CD8-positive, alpha-beta memory T cell (primary cell): ENCODE results near the gene MLLT10. TPM values are rescaled to one million over a fixed set of nuclear protein-coding genes. Genes with fewer than 3 reads are reported as not detected.

ENCODE experiments used
- CTCF ChIA-PET: fragments of 350-600 bp; sonication (Branson Sonifier 250); formaldehyde crosslinking; loops from one replicate; lab custom pipeline; 2021; ENCODE audit warnings: antibody characterized with exemption; lab: Charles Lee
- POLR2A ChIA-PET: fragments of 350-600 bp; sonication (Branson Sonifier 250); formaldehyde crosslinking; loops from one replicate; lab custom pipeline; 2021; ENCODE audit warnings: antibody characterized with exemption; lab: Charles Lee
- DNase-seq, 5 donors: peaks; one replicate each; pipeline versions ENCODE4 v3.0.0 to v3.0.0-alpha.2; 2020 to 2022; ENCODE audit warnings: mixed read lengths in 1 of 5
- H3K27ac ChIP-seq: one replicate; pipeline ENCODE4 v1.7.0; 2013; ENCODE audit warnings: low read depth, mild to moderate bottlenecking, low read length, moderate library complexity
- H3K27me3 ChIP-seq: 2 replicates; pipeline ENCODE4 v1.7.0; 2013; ENCODE audit warnings: low read length, mild to moderate bottlenecking; ENCODE audit not compliant: insufficient read depth, poor library complexity, severe bottlenecking
- H3K36me3 ChIP-seq: 2 replicates; pipeline ENCODE4 v1.7.0; 2013; ENCODE audit warnings: mild to moderate bottlenecking, low read length, moderate library complexity; ENCODE audit not compliant: insufficient read depth
- H3K4me1 ChIP-seq: 2 replicates; pipeline ENCODE4 v1.7.0; 2013; ENCODE audit warnings: mild to moderate bottlenecking, low read length, moderate library complexity; ENCODE audit not compliant: insufficient read depth
- H3K4me3 ChIP-seq: 2 replicates; pipeline ENCODE4 v1.7.0; 2013; ENCODE audit warnings: mild to moderate bottlenecking, low read length
- H3K9me3 ChIP-seq: 2 replicates; pipeline ENCODE4 v1.7.0; 2013; ENCODE audit warnings: mild to moderate bottlenecking, low read length
- H3K27ac Mint-ChIP-seq, 8 donors: one replicate each; pipeline ENCODE4 v1.8.0; 2020 to 2021; ENCODE audit warnings: mixed read lengths in 8 of 8, mild to moderate bottlenecking in 6 of 8, inconsistent platforms in 3 of 8, moderate library complexity in 3 of 8
- H3K27me3 Mint-ChIP-seq, 2 donors: one replicate each; pipeline ENCODE4 v1.8.0; 2020 to 2021; ENCODE audit warnings: mixed read lengths in 2 of 2, mild to moderate bottlenecking in 1 of 2, moderate library complexity in 1 of 2
- H3K36me3 Mint-ChIP-seq, 3 donors: one replicate each; pipeline ENCODE4 v1.8.0; 2020 to 2021; ENCODE audit warnings: mixed read lengths in 3 of 3, inconsistent platforms in 1 of 3, mild to moderate bottlenecking in 1 of 3
- H3K4me1 Mint-ChIP-seq, 3 donors: one replicate each; pipeline ENCODE4 v1.8.0; 2020 to 2021; ENCODE audit warnings: mixed read lengths in 3 of 3, inconsistent platforms in 1 of 3, mild to moderate bottlenecking in 1 of 3
- H3K4me3 Mint-ChIP-seq, 7 donors: one replicate each; pipeline ENCODE4 v1.8.0; 2020 to 2021; ENCODE audit warnings: mixed read lengths in 7 of 7, mild to moderate bottlenecking in 6 of 7, moderate library complexity in 4 of 7, inconsistent platforms in 2 of 7
- H3K9me3 Mint-ChIP-seq, 5 donors: one replicate each; pipeline ENCODE4 v1.8.0; 2020 to 2022; ENCODE audit warnings: mixed read lengths in 5 of 5, mild to moderate bottlenecking in 3 of 5, moderate library complexity in 2 of 5, inconsistent platforms in 1 of 5
- polyA plus RNA-seq: library from polyadenylated mRNA; unstranded; fragments of 300-500 nt; fragmentation: Illumina TruSeq; gene quantifications from one replicate; pipeline ENCODE4 v1.2.3, GENCODE V29; 2021
- total RNA-seq, 2 experiments: library from RNA; stranded (reverse); gene quantifications; one replicate each; pipeline ENCODE4 v1.2.3, GENCODE V29; 2021

The MLLT10 gene
- total and polyA plus RNA-seq, 3 experiments from 2014 or later, result 7.4 to 37.2 (median 35.6) TPM

DNA sequence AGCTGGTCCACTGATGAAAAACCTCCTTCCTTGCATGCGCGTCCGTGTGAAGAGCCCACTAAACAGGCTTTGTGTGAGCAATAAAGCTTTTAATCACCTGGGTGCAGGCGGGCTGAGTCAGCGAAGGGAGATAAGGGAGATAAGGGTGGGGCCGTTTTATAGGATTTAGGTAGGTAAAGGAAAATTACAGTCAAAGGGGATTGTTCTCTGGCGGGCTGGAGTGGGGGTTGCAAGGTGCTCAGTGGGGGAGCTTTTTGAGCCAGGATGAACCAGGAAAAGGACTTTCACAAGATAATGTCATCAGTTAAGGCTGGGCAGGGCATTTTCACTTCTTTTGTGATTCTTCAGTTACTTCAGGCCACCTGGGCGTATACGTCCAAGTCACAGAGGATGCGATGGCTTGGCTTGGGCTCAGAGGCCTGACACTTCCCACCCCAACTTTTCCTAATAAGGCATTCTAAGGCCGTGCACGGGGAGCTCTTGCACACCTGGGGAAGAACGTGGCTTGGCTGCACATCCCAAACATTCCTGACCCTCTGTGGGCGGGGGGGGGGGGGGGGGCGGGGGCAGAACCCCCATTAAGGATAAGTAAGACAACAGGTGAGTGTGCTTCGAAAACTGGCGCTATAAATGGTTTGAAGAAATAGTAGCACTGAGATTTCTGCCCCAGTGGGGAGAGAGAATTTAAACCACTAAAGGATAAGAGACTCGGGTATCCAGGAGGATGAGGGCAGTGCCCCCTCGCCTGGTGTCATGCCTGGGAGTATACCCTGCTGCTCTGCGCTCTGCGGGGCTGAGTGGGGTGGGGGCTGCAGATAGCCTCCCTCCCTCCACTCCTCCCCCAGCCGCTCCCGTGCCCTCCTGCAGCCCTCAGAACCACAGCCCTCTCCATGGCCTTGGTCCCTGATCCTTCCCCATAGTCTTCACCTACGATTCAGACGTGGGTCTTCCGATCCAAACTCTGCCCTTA lies 217.6 kb downstream of the MLLT10 start:
- no peaks in the 10 kb centered on the region for H3K36me3 ChIP-seq
- H3K4me1 Mint-ChIP-seq, result peaks cover 12 to 15% (median 14%) of the 10 kb centered on the region in 3 donors
- no peaks in the 10 kb centered on the region for H3K27me3 Mint-ChIP-seq
- H3K36me3 Mint-ChIP-seq, result peaks cover 0 to 25% (median 0%) of the 10 kb centered on the region in 3 donors
- CTCF ChIA-PET, result no interaction called here
- H3K27me3 ChIP-seq, result no peaks in the 10 kb centered on the region
- H3K27ac Mint-ChIP-seq, result peak overlapping the region in 2 of 8 donors; percentile 18 to 60
- H3K9me3 Mint-ChIP-seq, result no peaks in the 10 kb centered on the region
- peaks cover 4% of the 10 kb centered on the region for H3K4me1 ChIP-seq
- H3K4me3 ChIP-seq, result no peak overlapping the region
- no peaks in the 10 kb centered on the region for H3K9me3 ChIP-seq
- no peak for DNase-seq
- H3K27ac ChIP-seq, result no peak overlapping the region
- POLR2A ChIA-PET, result no interaction called here
- H3K4me3 Mint-ChIP-seq, result no peak overlapping the region

- H3K36me3 ChIP-seq, result no peaks in the 10 kb centered on the region
- H3K4me1 Mint-ChIP-seq, result no peaks in the 10 kb centered on the region
- ChIA-PET CTCF (no interaction called here), POLR2A (no interaction called here)
- peaks cover 0 to 42% (median 3%) of the 10 kb centered on the region in 3 donors for H3K36me3 Mint-ChIP-seq
- H3K9me3 Mint-ChIP-seq, result no peaks in the 10 kb centered on the region
- no peak overlapping the region for H3K27ac Mint-ChIP-seq
- H3K4me3 Mint-ChIP-seq, result no peak overlapping the region
- H3K9me3 ChIP-seq, result no peaks in the 10 kb centered on the region
- H3K27ac ChIP-seq, result no peak overlapping the region
- H3K27me3 Mint-ChIP-seq, result no peaks in the 10 kb centered on the region
- no peaks in the 10 kb centered on the region for H3K4me1 ChIP-seq
- no peaks in the 10 kb centered on the region for H3K27me3 ChIP-seq
- no peak for DNase-seq
- H3K4me3 ChIP-seq, result no peak overlapping the region
These were observed 219.7 kb downstream of the MLLT10 start for GRCh38 chr10:21753497-21754270.

DNA sequence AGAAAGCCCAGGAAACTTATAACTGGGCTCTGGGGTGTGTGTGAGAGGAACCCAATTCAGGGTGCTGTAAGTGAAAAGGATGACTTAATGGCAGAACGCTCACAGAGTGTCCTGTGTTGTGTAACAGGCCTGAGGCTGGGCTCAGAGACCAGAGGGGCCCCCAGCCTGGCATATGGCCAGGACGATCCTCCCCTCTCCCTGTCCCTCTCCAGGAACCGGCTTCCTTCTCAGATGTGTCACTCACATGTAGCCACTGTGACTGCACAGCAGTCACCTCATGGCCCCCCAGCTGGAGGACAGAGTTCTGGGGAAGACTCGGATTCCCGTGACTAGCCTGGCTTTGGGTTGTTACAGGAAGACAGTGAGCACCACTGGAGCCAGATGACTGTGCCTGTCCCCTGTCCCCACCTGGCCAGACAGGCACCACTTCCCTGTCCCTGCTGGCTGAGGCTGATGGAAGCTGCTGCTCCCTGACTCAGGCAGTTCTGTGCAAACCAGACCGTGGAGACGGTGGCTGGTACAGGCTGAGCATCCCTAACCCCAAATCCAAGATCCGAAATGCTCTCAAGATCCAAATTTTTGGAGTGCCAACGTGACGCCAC lies 220.5 kb downstream of the MLLT10 start:
- no peaks in the 10 kb centered on the region for H3K27me3 Mint-ChIP-seq
- no peak for DNase-seq
- CTCF ChIA-PET, result no interaction called here

GRCh38 chr10:21756707-21757106 lies 222.7 kb downstream of the MLLT10 start:
- POLR2A ChIA-PET, result no interaction called here
- DNase-seq, result no peak

More for the DNA sequence above, 220.5 kb downstream of the MLLT10 start:
- no peaks in the 10 kb centered on the region for H3K4me1 Mint-ChIP-seq
- no peaks in the 10 kb centered on the region for H3K9me3 ChIP-seq
- POLR2A ChIA-PET, result no interaction called here
- H3K4me3 ChIP-seq, result no peak overlapping the region
- no peak overlapping the region for H3K27ac ChIP-seq
- peak overlapping the region in 1 of 8 donors; percentile 47 for H3K27ac Mint-ChIP-seq
- no peaks in the 10 kb centered on the region for H3K36me3 ChIP-seq
- peaks cover 0 to 50% (median 4%) of the 10 kb centered on the region in 3 donors for H3K36me3 Mint-ChIP-seq
- H3K4me1 ChIP-seq, result no peaks in the 10 kb centered on the region
- no peak overlapping the region for H3K4me3 Mint-ChIP-seq
- no peaks in the 10 kb centered on the region for H3K9me3 Mint-ChIP-seq
- H3K27me3 ChIP-seq, result no peaks in the 10 kb centered on the region

DNA sequence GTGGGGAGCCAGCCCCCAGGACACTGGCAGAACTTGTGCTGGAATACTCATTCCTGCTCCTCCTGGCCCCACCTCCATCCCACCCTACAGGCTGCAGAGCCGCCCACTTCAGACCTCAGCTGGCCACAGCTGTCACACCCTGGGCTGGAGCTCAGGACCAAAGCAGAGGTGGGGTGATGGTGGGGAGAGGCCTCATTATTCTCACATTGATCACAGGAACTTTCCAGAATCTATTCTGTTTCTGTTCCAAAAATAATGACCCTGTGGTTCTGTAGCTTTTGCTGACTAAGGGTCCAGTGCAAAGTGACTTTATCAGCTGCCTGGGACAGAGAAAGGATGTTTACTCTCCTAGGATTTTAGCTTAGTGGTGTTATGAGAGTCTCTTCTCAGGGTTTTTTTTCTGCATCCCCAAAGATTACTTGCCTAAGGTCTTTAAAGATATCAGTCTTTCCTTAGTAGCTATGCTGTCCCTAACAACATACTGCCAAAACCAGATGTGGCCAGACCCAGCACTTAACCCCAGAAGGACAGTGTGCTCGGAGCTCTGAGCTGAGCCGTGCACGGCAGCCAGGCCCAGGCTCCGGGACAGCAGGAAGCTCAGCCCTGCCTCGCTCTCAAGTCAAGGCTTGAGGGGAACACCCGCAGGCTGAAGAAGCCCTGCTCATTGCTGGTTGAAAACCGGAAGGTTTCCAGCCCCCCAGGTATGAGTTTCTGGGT lies 223.3 kb downstream of the MLLT10 start:
- Histone ChIP-seq H3K4me1 (no peaks in the 10 kb centered on the region), H3K36me3 (no peaks in the 10 kb centered on the region), H3K27me3 (no peaks in the 10 kb centered on the region), H3K9me3 (no peaks in the 10 kb centered on the region), H3K4me3 (no peak overlapping the region), H3K27ac (no peak overlapping the region)
- no peak for DNase-seq
- CTCF ChIA-PET, result interaction anchor here (1.4 kb wide), 1 partner anchor 11 kb away, joined by 3 read pairs; no protein-coding TSS in a partner anchor
- peaks cover 0 to 61% (median 6%) of the 10 kb centered on the region in 3 donors for H3K36me3 Mint-ChIP-seq
- H3K27ac Mint-ChIP-seq, result no peak overlapping the region
- POLR2A ChIA-PET, result no interaction called here
- H3K27me3 Mint-ChIP-seq, result no peaks in the 10 kb centered on the region
- no peaks in the 10 kb centered on the region for H3K4me1 Mint-ChIP-seq
- H3K4me3 Mint-ChIP-seq, result no peak overlapping the region
- H3K9me3 Mint-ChIP-seq, result no peaks in the 10 kb centered on the region

More at GRCh38 chr10:21756707-21757106, 222.7 kb downstream of the MLLT10 start:
- Histone ChIP-seq H3K9me3 (no peaks in the 10 kb centered on the region), H3K4me3 (no peak overlapping the region), H3K4me1 (no peaks in the 10 kb centered on the region), H3K36me3 (no peaks in the 10 kb centered on the region), H3K27me3 (no peaks in the 10 kb centered on the region), H3K27ac (no peak overlapping the region)
- H3K4me3 Mint-ChIP-seq, result no peak overlapping the region
- no peaks in the 10 kb centered on the region for H3K27me3 Mint-ChIP-seq
- no peaks in the 10 kb centered on the region for H3K9me3 Mint-ChIP-seq
- peak overlapping the region in 1 of 8 donors; percentile 26 for H3K27ac Mint-ChIP-seq
- CTCF ChIA-PET, result interaction anchor here (1.4 kb wide), 1 partner anchor 10 kb away, joined by 3 read pairs; no protein-coding TSS in a partner anchor
- no peaks in the 10 kb centered on the region for H3K4me1 Mint-ChIP-seq
- H3K36me3 Mint-ChIP-seq, result peaks cover 0 to 61% (median 6%) of the 10 kb centered on the region in 3 donors

GRCh38 chr10:21758239-21758638 lies 224.2 kb downstream of the MLLT10 start:
- Mint-ChIP-seq H3K27me3 (no peaks in the 10 kb centered on the region), H3K36me3 (peaks cover 0 to 57% (median 6%) of the 10 kb centered on the region in 3 donors), H3K4me1 (no peaks in the 10 kb centered on the region), H3K9me3 (no peaks in the 10 kb centered on the region), H3K4me3 (no peak overlapping the region), H3K27ac (no peak overlapping the region)
- Histone ChIP-seq H3K4me3 (no peak overlapping the region), H3K9me3 (no peaks in the 10 kb centered on the region), H3K27me3 (no peaks in the 10 kb centered on the region), H3K36me3 (no peaks in the 10 kb centered on the region), H3K4me1 (no peaks in the 10 kb centered on the region), H3K27ac (no peak overlapping the region)
- POLR2A ChIA-PET, result interaction anchor here (1.0 kb wide), 1 partner anchor 56 kb away, joined by 3 read pairs; no protein-coding TSS in a partner anchor
- CTCF ChIA-PET, result interaction anchor here (1.4 kb wide), 1 partner anchor 11 kb away, joined by 3 read pairs; no protein-coding TSS in a partner anchor
- DNase-seq, result no peak

DNA sequence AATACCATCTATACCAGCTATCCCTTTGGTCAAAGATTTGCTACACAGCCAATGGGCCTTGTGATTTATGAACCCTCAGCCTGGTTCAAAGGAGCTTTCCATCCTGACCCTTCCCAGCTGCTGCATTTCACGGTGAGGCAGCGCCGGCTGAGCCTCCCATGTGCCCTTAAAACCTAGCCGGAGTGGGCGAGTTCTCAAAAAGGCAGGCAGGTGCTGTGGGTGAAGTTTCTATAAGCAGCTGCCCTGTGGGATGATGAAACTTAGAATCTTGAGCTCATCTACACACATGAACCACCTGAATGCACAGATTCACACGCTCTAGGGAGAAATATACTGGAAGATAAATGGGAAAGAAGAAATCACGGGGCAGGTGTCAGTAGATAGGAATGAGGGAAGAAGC lies 224.7 kb downstream of the MLLT10 start:
- peaks cover 1% of the 10 kb centered on the region for H3K4me1 ChIP-seq
- no peaks in the 10 kb centered on the region for H3K36me3 ChIP-seq
- H3K4me1 Mint-ChIP-seq, result no peaks in the 10 kb centered on the region
- CTCF ChIA-PET, result no interaction called here
- no peaks in the 10 kb centered on the region for H3K27me3 ChIP-seq
- no peaks in the 10 kb centered on the region for H3K9me3 Mint-ChIP-seq
- H3K4me3 Mint-ChIP-seq, result no peak overlapping the region
- H3K4me3 ChIP-seq, result no peak overlapping the region
- peak overlapping the region in 1 of 8 donors; percentile 15 for H3K27ac Mint-ChIP-seq
- POLR2A ChIA-PET, result interaction anchor here (1.0 kb wide), 1 partner anchor 56 kb away, joined by 3 read pairs; no protein-coding TSS in a partner anchor
- H3K36me3 Mint-ChIP-seq, result peaks cover 0 to 57% (median 8%) of the 10 kb centered on the region in 3 donors
- H3K27ac ChIP-seq, result no peak overlapping the region
- H3K27me3 Mint-ChIP-seq, result no peaks in the 10 kb centered on the region
- no peak for DNase-seq
- no peaks in the 10 kb centered on the region for H3K9me3 ChIP-seq
